Retinal pigment epithelial cell (primary cell): Measurements from ENCODE around the gene SETD1B.
"Not testable (repeated sequence)": the region's sequence is repeated elsewhere in the genome, so short reads cannot be mapped to it uniquely, and the experiment has no call there.

ENCODE experiments used
- DNase-seq: peaks from one replicate; pipeline ENCODE4 v3.0.0-alpha.2; 2010; ENCODE audit warnings: low read depth
- H3K4me3 ChIP-seq: 2 replicates; pipeline ENCODE4 v1.5.1; 2011; ENCODE audit warnings: mild to moderate bottlenecking, low read length, control low read depth, moderate library complexity
- CTCF ChIP-seq: conservative IDR thresholded peaks from 2 replicates; pipeline ENCODE4 v1.5.1; 2011; ENCODE audit warnings: low read depth, low read length, control low read depth, inconsistent platforms

The SETD1B gene

GRCh38 chr12:121875582-121875981 is 71.8 kb downstream of the SETD1B start:
- H3K4me3 ChIP-seq = no peak overlapping the region
- no peak for DNase-seq
- TF ChIP-seq CTCF = no peak

GRCh38 chr12:121876080-121876447 is 72.3 kb downstream of the SETD1B start:
- DNase-seq, H3K4me3 ChIP-seq: not testable (repeated sequence)
